Measurements from ENCODE around the gene TMEM39B.

DNA sequence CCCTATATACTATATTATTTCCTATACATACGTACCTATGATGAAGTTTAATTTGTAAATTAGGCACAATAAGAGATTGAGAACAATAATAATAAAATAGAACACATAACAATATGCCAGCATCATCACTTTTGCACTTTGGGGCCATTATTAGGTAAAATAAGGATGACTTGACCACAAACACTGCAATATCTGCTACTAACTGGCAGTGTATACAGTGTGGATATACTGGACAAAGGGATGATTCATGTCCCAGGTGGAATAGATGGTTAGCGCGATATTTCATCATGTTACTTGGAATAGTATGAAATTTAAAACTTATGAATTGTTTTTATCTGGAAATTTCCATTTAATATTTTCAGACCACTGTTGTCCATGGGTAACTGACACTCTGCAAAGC, 71.3 kb downstream of the TMEM39B start:
- no peak for TF ChIP-seq CTCF (conservative IDR thresholded peaks at IDR 0.05 in 1 of 2, IDR thresholded peaks at IDR 0.05 in 1 of 2; ENCODE audit: low read depth in 1 of 2, low read length in 2 of 2)
- TF ChIP-seq EZH2 (IDR thresholded peaks at IDR 0.05; ENCODE audit: low read length, missing control alignments): no peak
